Subcutaneous adipose tissue (tissue), 4 donors: ENCODE data around the gene RAPGEF2. TPM values are rescaled to one million over a fixed set of nuclear protein-coding genes. Genes with fewer than 3 reads are reported as not detected.

Experiments
- total RNA-seq, 4 donors: library from RNA; depleted of rRNA; stranded (reverse); fragments of >200 nt; gene quantifications; one replicate each; pipeline ENCODE4 v1.1.0, GENCODE V29; 2016
- TF ChIP-seq, protein P1 (sequence below): fragments of 450-650 bp; IDR thresholded peaks from one replicate; pipeline ENCODE4 v1.5.1; 2016; ENCODE audit warnings: low read depth, mild to moderate bottlenecking, control low read depth, antibody characterized with exemption, moderate library complexity

Gene RAPGEF2
- total RNA-seq, 4 donors from 2014 or later = 41.2 to 71.8 (median 52.5) TPM

DNA sequence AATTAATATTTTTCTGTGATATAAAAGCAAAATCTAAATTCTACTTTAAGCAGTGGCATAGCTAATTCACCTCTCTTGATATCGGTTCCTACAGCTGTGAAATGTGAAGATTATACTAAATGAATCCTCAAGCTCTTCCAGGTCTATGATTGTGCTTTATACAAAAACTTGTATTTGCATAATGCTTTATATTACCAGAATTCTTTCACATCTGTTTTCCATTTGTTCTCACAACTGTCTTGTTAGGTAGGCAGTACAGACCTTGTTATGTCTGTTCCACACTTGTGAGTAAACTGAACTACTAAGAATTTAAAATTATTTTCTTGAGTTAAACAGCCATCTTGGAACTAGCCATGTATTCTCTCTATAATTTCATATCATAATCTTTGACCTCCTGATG, 184.9 kb downstream of the RAPGEF2 start:
- TF ChIP-seq, protein P1, sequence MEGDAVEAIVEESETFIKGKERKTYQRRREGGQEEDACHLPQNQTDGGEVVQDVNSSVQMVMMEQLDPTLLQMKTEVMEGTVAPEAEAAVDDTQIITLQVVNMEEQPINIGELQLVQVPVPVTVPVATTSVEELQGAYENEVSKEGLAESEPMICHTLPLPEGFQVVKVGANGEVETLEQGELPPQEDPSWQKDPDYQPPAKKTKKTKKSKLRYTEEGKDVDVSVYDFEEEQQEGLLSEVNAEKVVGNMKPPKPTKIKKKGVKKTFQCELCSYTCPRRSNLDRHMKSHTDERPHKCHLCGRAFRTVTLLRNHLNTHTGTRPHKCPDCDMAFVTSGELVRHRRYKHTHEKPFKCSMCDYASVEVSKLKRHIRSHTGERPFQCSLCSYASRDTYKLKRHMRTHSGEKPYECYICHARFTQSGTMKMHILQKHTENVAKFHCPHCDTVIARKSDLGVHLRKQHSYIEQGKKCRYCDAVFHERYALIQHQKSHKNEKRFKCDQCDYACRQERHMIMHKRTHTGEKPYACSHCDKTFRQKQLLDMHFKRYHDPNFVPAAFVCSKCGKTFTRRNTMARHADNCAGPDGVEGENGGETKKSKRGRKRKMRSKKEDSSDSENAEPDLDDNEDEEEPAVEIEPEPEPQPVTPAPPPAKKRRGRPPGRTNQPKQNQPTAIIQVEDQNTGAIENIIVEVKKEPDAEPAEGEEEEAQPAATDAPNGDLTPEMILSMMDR = no peak

DNA sequence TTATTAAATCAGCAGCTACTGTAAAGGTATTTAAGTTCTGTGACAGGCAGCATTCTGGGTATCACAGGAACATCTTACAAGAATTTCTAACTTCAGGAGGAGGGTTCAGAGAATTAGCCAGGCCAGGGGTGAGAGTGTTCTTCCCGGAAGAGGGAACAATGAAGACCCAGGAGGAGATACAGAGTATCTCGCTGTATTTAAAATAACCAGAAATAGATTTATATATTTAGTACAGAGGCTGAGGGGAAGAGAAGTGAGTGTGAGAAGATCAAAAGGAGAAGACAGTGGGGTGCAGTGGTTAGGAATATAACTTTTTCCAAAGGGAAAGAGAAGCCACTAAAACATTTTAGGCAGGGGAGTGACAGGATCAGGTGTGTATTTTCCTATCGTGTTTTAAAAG, 186.8 kb downstream of the RAPGEF2 start:
- TF ChIP-seq, protein P1 = no peak

DNA sequence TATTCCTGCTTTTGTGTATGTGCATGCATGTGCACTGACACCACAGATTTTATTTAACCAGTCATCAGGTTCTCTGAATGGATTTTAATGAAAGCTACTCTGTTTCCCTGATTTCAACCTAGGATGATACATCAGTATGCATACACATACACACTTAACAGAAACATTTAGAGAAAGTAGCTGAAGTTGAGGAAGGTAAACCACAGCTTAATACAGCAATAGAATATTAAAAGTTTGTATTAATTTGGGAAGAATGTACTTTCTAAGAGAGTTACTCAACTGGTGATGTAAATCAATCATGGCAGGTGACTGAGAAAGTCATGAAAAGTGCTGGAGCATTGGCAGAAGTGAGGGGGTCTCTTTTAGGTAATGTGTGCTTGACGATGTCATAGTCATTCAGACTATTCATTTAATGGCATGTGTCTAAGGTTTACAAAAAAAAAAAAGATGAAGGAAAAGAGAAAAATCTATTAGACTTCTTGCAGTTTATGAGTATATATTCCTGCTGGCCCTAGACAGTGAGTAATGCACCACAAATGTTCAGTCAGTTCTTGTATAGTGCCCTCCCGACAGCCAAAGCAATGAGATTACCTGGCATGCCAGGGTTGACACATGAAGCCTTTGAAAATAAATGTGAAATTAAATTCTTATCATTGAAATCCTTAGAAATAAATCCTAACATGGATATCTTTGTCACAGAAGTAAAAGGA, 187.6 kb downstream of the RAPGEF2 start:
- TF ChIP-seq, protein P1 = no peak

DNA sequence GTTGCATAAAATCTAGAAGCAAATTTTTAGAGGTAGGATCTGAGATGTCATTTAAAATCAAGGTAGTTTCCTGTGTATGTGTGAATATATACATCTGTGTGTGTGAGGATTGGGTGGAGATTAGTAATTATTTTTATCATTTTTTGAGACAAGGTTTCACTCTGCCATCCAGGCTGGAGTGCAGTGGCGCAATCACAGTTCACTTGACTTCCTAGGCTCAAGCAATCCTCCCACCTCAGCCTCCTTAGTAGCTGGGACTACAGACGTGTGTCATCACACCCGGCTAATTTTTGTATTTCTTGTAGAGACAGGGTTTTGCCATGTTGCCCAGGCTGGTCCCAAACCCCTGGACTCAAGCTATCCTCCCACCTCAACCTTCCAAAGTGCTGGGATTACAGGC, 188.3 kb downstream of the RAPGEF2 start:
- TF ChIP-seq, protein P1 = no peak

DNA sequence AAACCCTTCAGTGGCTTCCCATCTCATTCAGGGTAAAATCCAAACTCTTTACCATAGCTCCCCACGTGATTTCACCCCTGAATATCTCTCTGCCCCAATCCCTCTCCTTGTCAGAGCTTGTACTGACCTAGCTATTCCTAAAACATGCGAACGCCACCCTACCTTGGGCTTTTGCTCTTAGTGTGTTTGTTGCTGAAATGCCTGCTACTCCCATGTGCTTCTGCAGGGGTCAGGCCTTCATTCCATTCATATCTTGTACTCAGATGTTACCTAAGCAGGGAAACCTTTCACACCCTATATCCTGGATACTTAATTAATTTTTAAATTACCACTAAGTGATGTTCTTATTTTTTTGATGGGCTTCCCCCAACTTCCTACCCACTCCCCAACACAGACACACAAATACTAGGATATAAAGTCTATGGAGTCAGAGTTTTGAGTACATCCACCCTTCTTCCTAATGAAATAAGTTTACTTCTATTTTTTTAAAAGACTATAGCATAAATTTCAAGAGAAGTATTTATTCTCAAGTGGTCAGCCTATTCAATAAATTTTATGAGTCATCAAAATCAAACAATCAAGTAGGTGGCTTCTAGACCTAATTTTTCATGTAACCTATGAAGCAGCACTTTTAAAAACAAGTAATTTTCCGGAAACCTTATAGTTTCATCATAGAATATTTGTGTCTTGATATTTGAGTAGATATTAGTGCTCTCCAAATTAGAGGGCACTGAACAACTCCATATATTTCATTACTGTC, 189.4 kb downstream of the RAPGEF2 start:
- TF ChIP-seq, protein P1 = no peak

DNA sequence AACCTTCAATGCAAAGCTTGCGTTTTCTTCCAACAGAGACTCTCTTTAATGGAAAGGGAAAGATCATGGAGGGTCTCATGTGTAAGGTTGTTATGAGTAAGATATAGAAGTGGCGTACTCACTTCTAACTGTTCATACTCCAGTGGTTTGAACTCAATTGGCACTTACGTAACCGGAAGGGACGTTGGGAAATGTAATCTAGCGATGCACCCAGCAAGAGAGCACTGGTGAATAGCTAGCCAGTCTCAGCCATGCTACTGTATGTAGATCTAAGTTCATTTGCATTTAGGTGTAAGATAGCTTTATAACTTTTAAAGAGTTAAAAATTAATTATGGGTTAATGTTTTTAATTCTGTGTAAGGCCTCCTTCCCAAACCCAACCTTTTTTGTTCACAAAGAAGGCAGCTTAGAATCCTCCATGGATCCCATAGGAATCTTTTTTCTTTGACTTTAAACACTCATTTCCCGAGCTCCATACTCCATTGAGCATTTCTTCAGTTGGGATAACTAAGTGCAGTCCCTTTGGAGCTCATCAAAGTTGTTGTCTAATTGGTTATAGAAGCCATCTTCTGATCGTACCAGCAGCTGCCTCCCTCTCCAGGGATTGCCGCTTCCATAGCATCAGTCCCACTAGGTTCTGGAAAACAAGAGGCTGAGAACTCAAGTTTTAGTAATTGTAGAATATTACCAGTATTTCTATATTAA, 191.1 kb downstream of the RAPGEF2 start:
- TF ChIP-seq, protein P1 = no peak

DNA sequence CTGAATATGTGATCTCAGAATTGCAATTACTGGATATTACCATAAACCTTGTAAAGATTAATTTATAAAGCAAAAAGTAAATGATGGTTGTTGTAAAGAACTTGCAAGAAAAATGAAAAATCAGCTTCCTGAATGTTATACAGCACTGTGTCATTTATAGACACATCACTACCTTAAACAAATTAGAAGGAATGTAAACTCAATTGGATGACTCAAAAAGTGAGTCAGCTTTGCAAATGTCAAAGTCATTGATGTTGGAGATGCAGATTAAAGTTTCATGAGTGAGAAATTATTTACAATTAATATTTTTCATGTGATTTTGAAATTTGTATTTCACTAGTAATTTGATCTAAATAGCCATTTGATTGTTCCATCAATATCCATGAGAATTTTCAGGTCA, 193.2 kb downstream of the RAPGEF2 start:
- TF ChIP-seq, protein P1 = no peak
